ENCODE results near the gene DCTN4. TPM values are rescaled to one million over a fixed set of nuclear protein-coding genes. Genes with fewer than 3 reads are reported as not detected.

The DCTN4 gene
- polyA plus RNA-seq, 3 donors from 2014 or later: 8.0 to 10.6 (median 9.4) TPM

- H3K27me3 Mint-ChIP-seq (ENCODE audit: low read depth in 3 of 3): peaks cover 0 to 7% (median 3%) of the 10 kb centered on the region in 3 donors
- DNase-seq: peak; percentile 72 to 80 (median 75)
- H3K27ac Mint-ChIP-seq: peak overlapping the region; percentile 77 to 97 (median 88)
- peak overlapping the region; percentile 58 to 86 (median 77) for H3K4me3 Mint-ChIP-seq
- H3K36me3 Mint-ChIP-seq: no peaks in the 10 kb centered on the region
- H3K4me1 Mint-ChIP-seq: peaks cover 65 to 66% of the 10 kb centered on the region in 2 donors
- H3K9me3 Mint-ChIP-seq: no peaks in the 10 kb centered on the region
These were observed 24.7 kb upstream of the DCTN4 start for GRCh38 chr5:150783422-150783928.

- peak overlapping the region; percentile 77 to 97 (median 88) for H3K27ac Mint-ChIP-seq
- no peaks in the 10 kb centered on the region for H3K36me3 Mint-ChIP-seq
- peaks cover 0 to 7% (median 3%) of the 10 kb centered on the region in 3 donors for H3K27me3 Mint-ChIP-seq (ENCODE audit: low read depth in 3 of 3)
- H3K9me3 Mint-ChIP-seq: no peaks in the 10 kb centered on the region
- peaks cover 70 to 72% of the 10 kb centered on the region in 2 donors for H3K4me1 Mint-ChIP-seq
- peak overlapping the region; percentile 58 to 86 (median 77) for H3K4me3 Mint-ChIP-seq
- no peak for DNase-seq
These were observed 24.0 kb upstream of the DCTN4 start for GRCh38 chr5:150782850-150783249.

- Mint-ChIP-seq H3K36me3 (no peaks in the 10 kb centered on the region), H3K4me1 (peaks cover 73 to 75% of the 10 kb centered on the region in 2 donors), H3K9me3 (no peaks in the 10 kb centered on the region), H3K4me3 (peak overlapping the region in 3 of 5 donors; percentile 16 to 63 (median 24)), H3K27me3 (ENCODE audit: low read depth in 3 of 3) (peaks cover 0 to 7% (median 3%) of the 10 kb centered on the region in 3 donors), H3K27ac (peak overlapping the region; percentile 77 to 97 (median 88))
- DNase-seq: no peak
These were observed 23.1 kb upstream of the DCTN4 start for GRCh38 chr5:150781706-150782614.

DNA sequence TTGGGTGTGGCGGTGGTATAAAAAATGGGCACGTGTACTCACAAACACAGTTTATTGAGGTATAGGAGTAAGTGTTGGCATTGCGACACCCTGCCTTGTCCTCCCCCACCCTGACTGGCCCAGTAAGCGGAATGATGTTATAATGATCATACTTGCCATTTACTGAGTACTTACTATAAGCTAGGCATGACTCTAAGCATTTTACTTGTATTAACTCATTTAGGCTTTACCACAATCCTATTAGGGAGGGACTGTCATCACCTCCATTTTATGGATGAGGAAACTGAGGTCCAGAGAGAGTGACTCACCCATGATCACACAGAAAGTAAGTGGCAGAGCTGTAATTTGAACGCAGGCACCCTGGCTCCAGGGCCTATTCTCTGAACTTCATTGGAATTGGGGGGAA, 22.0 kb upstream of the DCTN4 start:
- Mint-ChIP-seq H3K4me1 (peaks cover 71 to 75% of the 10 kb centered on the region in 2 donors), H3K27ac (peak overlapping the region in 5 of 6 donors; percentile 77 to 97 (median 86)), H3K9me3 (no peaks in the 10 kb centered on the region), H3K36me3 (no peaks in the 10 kb centered on the region), H3K4me3 (peak overlapping the region in 4 of 5 donors; percentile 13 to 98 (median 92)), H3K27me3 (ENCODE audit: low read depth in 3 of 3) (peaks cover 0 to 5% (median 3%) of the 10 kb centered on the region in 3 donors)
- DNase-seq: no peak

GRCh38 chr5:150780187-150780692, 21.4 kb upstream of the DCTN4 start:
- peak overlapping the region; percentile 54 to 98 (median 92) for H3K4me3 Mint-ChIP-seq
- no peaks in the 10 kb centered on the region for H3K9me3 Mint-ChIP-seq
- no peaks in the 10 kb centered on the region for H3K36me3 Mint-ChIP-seq
- H3K27me3 Mint-ChIP-seq (ENCODE audit: low read depth in 3 of 3): peaks cover 3 to 5% (median 3%) of the 10 kb centered on the region in 3 donors
- peak in 2 of 3 donors; percentile 20 to 25 for DNase-seq
- peaks cover 69 to 72% of the 10 kb centered on the region in 2 donors for H3K4me1 Mint-ChIP-seq
- H3K27ac Mint-ChIP-seq: peak overlapping the region; percentile 33 to 94 (median 85)

- no peaks in the 10 kb centered on the region for H3K36me3 Mint-ChIP-seq
- H3K9me3 Mint-ChIP-seq: no peaks in the 10 kb centered on the region
- DNase-seq: no peak
- peak overlapping the region; percentile 27 to 94 (median 84) for H3K27ac Mint-ChIP-seq
- peak overlapping the region; percentile 91 to 98 (median 97) for H3K4me3 Mint-ChIP-seq
- peaks cover 65% of the 10 kb centered on the region in 2 donors for H3K4me1 Mint-ChIP-seq
- H3K27me3 Mint-ChIP-seq (ENCODE audit: low read depth in 3 of 3): peaks cover 3 to 5% (median 3%) of the 10 kb centered on the region in 3 donors
These were observed 20.8 kb upstream of the DCTN4 start for GRCh38 chr5:150779397-150780186.

DNA sequence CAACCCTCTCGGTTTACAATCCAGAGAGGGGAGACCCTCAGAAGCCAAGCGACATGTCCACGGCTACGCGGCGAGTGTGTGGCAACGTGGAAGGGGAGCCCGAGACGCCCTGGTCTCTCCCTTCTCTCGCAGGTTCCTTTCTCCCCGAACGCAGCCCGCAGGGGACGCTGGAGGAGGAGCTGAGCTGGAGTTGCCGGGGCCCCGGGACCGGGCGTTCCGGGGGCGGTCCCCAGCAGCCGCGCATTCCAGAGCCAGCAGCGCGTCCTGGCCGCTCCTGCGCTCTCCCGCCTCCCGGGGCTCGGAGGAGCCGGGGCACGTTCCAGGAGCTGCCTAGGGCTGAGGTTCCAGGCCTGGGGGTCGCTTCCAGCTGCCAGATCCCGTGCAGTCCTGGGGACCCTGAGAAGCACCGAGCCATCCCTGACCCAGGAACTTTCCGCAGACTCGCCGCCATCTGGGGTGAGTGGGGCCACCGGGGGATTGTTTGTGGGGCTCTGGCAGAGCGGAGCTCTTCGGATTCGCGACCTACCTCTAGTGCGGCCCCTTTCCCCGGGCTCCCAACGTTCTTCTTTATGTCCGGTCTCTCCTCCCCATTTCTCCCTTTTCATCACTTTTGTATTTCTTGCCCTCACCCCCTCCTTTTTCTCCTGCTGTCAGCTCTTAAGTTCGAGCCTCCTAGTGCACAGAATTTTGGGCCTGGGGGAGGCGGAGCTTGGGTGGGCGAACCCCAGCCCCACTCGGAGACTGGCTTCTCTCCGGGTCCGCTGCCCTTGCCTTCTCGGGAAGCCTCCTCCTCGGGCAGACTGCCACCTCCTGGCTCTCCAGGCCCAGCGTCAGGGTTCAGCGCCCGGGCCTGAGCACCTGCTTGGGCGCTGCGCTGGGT, 19.9 kb upstream of the DCTN4 start, which contains the start of gene SMIM3:
TSS of gene SMIM3 (plus strand) at position 241 of the 880 bp plus-strand sequence. CDS start 16,684 bp downstream, outside the sequence.
- H3K36me3 Mint-ChIP-seq: no peaks in the 10 kb centered on the region
- peaks cover 3 to 5% (median 4%) of the 10 kb centered on the region in 3 donors for H3K27me3 Mint-ChIP-seq (ENCODE audit: low read depth in 3 of 3)
- peak within 1 kb of the TSS; percentile 91 to 98 (median 97) for H3K4me3 Mint-ChIP-seq
- H3K27ac Mint-ChIP-seq: peak within 1 kb of the TSS; percentile 77 to 94 (median 88)
- H3K4me1 Mint-ChIP-seq: peaks cover 56 to 57% of the 10 kb centered on the region in 2 donors
- DNase-seq: peak; percentile 49 to 59 (median 53)
- no peaks in the 10 kb centered on the region for H3K9me3 Mint-ChIP-seq

GRCh38 chr5:150778088-150778516, 19.3 kb upstream of the DCTN4 start:
- DNase-seq: no peak
- H3K9me3 Mint-ChIP-seq: no peaks in the 10 kb centered on the region
- peak overlapping the region; percentile 82 to 98 (median 92) for H3K4me3 Mint-ChIP-seq
- no peaks in the 10 kb centered on the region for H3K36me3 Mint-ChIP-seq
- H3K27ac Mint-ChIP-seq: peak overlapping the region; percentile 72 to 84 (median 79)
- H3K27me3 Mint-ChIP-seq (ENCODE audit: low read depth in 3 of 3): peaks cover 0 to 4% (median 3%) of the 10 kb centered on the region in 3 donors
- H3K4me1 Mint-ChIP-seq: peaks cover 51% of the 10 kb centered on the region in 2 donors

DNA sequence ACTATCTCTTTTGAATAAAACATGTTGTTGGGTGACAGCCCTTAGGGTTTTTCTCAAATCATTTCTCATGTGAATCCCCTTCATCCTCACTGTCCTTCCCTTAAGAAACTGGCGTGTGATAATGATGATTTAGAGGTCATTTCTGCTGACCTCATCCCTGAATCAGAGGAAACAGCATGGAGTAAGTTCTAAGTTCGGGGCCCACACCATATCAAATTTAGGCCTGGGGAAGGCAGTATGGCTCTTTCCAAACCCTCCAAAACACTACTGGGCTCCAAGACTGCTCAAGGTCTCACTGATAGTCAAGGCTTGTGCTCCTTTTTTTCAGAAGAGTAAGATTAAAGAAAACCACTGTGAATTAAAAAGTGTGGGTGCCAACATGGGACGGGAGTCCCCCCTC, 18.9 kb upstream of the DCTN4 start:
- Mint-ChIP-seq H3K27me3 (ENCODE audit: low read depth in 3 of 3) (peaks cover 0 to 4% (median 2%) of the 10 kb centered on the region in 3 donors), H3K27ac (peak overlapping the region; percentile 72 to 84 (median 79)), H3K36me3 (no peaks in the 10 kb centered on the region), H3K4me1 (peaks cover 46% of the 10 kb centered on the region in 2 donors), H3K9me3 (no peaks in the 10 kb centered on the region), H3K4me3 (peak overlapping the region; percentile 82 to 98 (median 92))
- no peak for DNase-seq

DNA sequence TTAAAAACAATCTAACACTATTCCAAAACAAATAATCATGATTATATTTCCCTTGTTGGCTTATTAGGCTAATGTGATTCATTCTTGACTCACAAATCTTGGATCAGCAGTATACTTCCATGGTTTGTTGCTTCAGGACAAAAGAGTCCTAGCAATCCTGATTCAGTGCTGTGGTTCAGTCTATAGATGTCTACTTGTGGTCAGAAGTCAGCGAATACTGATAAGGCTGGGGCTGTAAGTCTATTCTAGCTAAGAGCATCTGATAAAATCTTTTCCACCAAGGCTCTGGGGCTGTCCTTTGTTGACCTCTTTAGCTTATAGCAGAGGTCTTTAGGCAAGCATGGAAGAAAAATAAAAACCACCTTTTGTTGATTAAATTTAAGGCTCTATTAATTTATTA, 15.3 kb upstream of the DCTN4 start:
- peaks cover 0 to 4% (median 2%) of the 10 kb centered on the region in 3 donors for H3K27me3 Mint-ChIP-seq (ENCODE audit: low read depth in 3 of 3)

GRCh38 chr5:150771034-150771795, 12.4 kb upstream of the DCTN4 start:
- Mint-ChIP-seq H3K36me3 (peaks cover 0 to 3% (median 0%) of the 10 kb centered on the region in 3 donors), H3K4me1 (no peaks in the 10 kb centered on the region), H3K9me3 (no peaks in the 10 kb centered on the region), H3K27ac (no peak overlapping the region), H3K27me3 (ENCODE audit: low read depth in 3 of 3) (peaks cover 0 to 4% (median 0%) of the 10 kb centered on the region in 3 donors), H3K4me3 (no peak overlapping the region)
- no peak for DNase-seq

More for the DNA sequence above, 15.3 kb upstream of the DCTN4 start:
- peaks cover 11% of the 10 kb centered on the region in 2 donors for H3K4me1 Mint-ChIP-seq
- DNase-seq: no peak
- no peaks in the 10 kb centered on the region for H3K9me3 Mint-ChIP-seq
- no peak overlapping the region for H3K4me3 Mint-ChIP-seq
- H3K36me3 Mint-ChIP-seq: peaks cover 0 to 3% (median 0%) of the 10 kb centered on the region in 3 donors
- no peak overlapping the region for H3K27ac Mint-ChIP-seq

DNA sequence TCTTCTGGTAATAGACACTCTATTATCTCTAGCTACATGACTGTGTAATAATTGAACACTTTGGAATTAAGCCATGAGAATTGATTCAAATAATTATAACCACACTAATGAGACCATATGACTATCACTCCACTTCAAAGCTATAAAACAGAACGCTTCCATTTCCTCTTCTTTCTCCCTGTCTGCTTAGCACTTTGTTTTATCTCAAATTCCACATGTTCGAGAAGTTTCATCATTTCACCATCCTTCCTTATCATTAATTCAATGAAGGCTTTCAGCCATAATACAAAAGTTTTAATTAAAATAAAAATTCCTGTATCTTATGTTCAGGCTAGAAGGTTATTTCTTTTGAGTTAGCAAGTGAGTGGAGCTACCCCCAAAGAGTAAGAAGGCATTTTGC, 7.4 kb upstream of the DCTN4 start:
- Mint-ChIP-seq H3K4me3 (no peak overlapping the region), H3K27ac (no peak overlapping the region), H3K27me3 (ENCODE audit: low read depth in 3 of 3) (peaks cover 2 to 5% (median 2%) of the 10 kb centered on the region in 3 donors), H3K36me3 (peaks cover 0 to 4% (median 0%) of the 10 kb centered on the region in 3 donors), H3K4me1 (peaks cover 0 to 2% of the 10 kb centered on the region in 2 donors), H3K9me3 (no peaks in the 10 kb centered on the region)
- no peak for DNase-seq

Data from immature natural killer cell (primary cell).